ENCODE data around the gene AOPEP. TPM values are rescaled to one million over a fixed set of nuclear protein-coding genes. Genes with fewer than 3 reads are reported as not detected.

AOPEP gene
- total and polyA plus RNA-seq, 2 of the 13 experiments (the other 11 are each of a cell fraction or from before 2014, with no cell fraction given): 22.2 to 41.6 TPM

- TF ChIP-seq XBP1 (CRISPR knock-in tag; IDR thresholded peaks at IDR 0.05) (no peak), HNRNPUL1 (IDR thresholded peaks at IDR 0.05; ENCODE audit: low read depth, low read length) (no peak), ZIK1 (CRISPR knock-in tag; IDR thresholded peaks at IDR 0.05; ENCODE audit: borderline replicate concordance, low read depth) (no peak), ZFY (CRISPR knock-in tag; IDR thresholded peaks at IDR 0.05) (peak; percentile 16; the same call in 1 of the 2 replicates), AGO1 (IDR thresholded peaks at IDR 0.05; ENCODE audit: low read depth, low read length, poor library complexity, severe bottlenecking) (no peak), ZNF788 (CRISPR knock-in tag; IDR thresholded peaks at IDR 0.05; ENCODE audit: borderline replicate concordance) (no peak), SNAPC2 (CRISPR knock-in tag; IDR thresholded peaks at IDR 0.05) (no peak), ZNF333 (CRISPR knock-in tag; IDR thresholded peaks at IDR 0.05; ENCODE audit: borderline replicate concordance) (no peak), ZNF501 (CRISPR knock-in tag; IDR thresholded peaks at IDR 0.05) (no peak), ZNF232 (CRISPR knock-in tag; IDR thresholded peaks at IDR 0.05; ENCODE audit: borderline replicate concordance) (no peak), ZBTB26 (CRISPR knock-in tag; IDR thresholded peaks at IDR 0.05; ENCODE audit: borderline replicate concordance) (no peak), RBM22 (optimal IDR thresholded peaks at IDR 0.05; ENCODE audit: low read length) (peak; percentile 38), ZNF563 (CRISPR knock-in tag; IDR thresholded peaks at IDR 0.05) (0 out of 2 replicates have a peak, but pooled peaks have one; percentile 24), SCMH1 (CRISPR knock-in tag; IDR thresholded peaks at IDR 0.05; ENCODE audit: borderline replicate concordance) (no peak)
- TF ChIP-seq, protein P1, sequence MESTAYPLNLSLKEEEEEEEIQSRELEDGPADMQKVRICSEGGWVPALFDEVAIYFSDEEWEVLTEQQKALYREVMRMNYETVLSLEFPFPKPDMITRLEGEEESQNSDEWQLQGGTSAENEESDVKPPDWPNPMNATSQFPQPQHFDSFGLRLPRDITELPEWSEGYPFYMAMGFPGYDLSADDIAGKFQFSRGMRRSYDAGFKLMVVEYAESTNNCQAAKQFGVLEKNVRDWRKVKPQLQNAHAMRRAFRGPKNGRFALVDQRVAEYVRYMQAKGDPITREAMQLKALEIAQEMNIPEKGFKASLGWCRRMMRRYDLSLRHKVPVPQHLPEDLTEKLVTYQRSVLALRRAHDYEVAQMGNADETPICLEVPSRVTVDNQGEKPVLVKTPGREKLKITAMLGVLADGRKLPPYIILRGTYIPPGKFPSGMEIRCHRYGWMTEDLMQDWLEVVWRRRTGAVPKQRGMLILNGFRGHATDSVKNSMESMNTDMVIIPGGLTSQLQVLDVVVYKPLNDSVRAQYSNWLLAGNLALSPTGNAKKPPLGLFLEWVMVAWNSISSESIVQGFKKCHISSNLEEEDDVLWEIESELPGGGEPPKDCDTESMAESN (CRISPR knock-in tag; conservative IDR thresholded peaks at IDR 0.05): no peak
- TF ChIP-seq, protein P2, sequence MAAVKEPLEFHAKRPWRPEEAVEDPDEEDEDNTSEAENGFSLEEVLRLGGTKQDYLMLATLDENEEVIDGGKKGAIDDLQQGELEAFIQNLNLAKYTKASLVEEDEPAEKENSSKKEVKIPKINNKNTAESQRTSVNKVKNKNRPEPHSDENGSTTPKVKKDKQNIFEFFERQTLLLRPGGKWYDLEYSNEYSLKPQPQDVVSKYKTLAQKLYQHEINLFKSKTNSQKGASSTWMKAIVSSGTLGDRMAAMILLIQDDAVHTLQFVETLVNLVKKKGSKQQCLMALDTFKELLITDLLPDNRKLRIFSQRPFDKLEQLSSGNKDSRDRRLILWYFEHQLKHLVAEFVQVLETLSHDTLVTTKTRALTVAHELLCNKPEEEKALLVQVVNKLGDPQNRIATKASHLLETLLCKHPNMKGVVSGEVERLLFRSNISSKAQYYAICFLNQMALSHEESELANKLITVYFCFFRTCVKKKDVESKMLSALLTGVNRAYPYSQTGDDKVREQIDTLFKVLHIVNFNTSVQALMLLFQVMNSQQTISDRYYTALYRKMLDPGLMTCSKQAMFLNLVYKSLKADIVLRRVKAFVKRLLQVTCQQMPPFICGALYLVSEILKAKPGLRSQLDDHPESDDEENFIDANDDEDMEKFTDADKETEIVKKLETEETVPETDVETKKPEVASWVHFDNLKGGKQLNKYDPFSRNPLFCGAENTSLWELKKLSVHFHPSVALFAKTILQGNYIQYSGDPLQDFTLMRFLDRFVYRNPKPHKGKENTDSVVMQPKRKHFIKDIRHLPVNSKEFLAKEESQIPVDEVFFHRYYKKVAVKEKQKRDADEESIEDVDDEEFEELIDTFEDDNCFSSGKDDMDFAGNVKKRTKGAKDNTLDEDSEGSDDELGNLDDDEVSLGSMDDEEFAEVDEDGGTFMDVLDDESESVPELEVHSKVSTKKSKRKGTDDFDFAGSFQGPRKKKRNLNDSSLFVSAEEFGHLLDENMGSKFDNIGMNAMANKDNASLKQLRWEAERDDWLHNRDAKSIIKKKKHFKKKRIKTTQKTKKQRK (IDR thresholded peaks at IDR 0.05; ENCODE audit: low read length): no peak
- TF ChIP-seq, protein P3, sequence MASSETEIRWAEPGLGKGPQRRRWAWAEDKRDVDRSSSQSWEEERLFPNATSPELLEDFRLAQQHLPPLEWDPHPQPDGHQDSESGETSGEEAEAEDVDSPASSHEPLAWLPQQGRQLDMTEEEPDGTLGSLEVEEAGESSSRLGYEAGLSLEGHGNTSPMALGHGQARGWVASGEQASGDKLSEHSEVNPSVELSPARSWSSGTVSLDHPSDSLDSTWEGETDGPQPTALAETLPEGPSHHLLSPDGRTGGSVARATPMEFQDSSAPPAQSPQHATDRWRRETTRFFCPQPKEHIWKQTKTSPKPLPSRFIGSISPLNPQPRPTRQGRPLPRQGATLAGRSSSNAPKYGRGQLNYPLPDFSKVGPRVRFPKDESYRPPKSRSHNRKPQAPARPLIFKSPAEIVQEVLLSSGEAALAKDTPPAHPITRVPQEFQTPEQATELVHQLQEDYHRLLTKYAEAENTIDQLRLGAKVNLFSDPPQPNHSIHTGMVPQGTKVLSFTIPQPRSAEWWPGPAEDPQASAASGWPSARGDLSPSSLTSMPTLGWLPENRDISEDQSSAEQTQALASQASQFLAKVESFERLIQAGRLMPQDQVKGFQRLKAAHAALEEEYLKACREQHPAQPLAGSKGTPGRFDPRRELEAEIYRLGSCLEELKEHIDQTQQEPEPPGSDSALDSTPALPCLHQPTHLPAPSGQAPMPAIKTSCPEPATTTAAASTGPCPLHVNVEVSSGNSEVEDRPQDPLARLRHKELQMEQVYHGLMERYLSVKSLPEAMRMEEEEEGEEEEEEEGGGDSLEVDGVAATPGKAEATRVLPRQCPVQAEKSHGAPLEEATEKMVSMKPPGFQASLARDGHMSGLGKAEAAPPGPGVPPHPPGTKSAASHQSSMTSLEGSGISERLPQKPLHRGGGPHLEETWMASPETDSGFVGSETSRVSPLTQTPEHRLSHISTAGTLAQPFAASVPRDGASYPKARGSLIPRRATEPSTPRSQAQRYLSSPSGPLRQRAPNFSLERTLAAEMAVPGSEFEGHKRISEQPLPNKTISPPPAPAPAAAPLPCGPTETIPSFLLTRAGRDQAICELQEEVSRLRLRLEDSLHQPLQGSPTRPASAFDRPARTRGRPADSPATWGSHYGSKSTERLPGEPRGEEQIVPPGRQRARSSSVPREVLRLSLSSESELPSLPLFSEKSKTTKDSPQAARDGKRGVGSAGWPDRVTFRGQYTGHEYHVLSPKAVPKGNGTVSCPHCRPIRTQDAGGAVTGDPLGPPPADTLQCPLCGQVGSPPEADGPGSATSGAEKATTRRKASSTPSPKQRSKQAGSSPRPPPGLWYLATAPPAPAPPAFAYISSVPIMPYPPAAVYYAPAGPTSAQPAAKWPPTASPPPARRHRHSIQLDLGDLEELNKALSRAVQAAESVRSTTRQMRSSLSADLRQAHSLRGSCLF (CRISPR knock-in tag; IDR thresholded peaks at IDR 0.05; ENCODE audit: borderline replicate concordance): no peak
Observed at GRCh38 chr9:95005278-95006143, 279.0 kb downstream of the AOPEP start (continued).
